GM19238 (cell line): ENCODE data around the gene APOO.

Source experiments
- DNase-seq: peaks from one replicate; pipeline ENCODE4 v3.0.0; 2011; ENCODE audit warnings: low spot score; ENCODE audit not compliant: insufficient read length

The APOO gene

DNA sequence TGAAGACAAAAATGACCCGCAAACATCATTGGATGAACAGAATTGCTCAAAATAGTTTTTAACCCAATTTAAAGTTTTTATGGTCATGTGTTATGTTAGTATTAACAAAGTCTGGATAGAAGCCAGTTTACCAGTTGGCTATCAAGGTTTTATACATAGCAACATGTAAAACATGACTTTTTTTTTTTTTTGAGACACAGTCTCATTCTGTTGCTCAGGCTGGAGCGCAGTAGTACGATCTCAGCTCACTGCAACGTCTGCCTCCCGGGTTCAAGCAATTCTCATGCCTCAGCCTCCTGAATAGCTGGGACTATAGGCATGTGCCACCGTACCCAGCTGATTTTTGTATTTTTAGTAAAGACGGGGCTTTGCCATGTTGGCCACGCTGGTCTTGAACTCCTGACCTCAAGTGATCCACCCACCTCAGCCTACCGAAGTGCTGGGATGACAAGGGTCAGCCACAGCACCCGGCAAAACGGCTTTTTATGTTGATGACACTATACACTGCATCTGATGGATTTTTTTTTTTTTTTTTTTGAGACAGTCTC, 121.4 kb downstream of the APOO start:
- DNase-seq = no peak

DNA sequence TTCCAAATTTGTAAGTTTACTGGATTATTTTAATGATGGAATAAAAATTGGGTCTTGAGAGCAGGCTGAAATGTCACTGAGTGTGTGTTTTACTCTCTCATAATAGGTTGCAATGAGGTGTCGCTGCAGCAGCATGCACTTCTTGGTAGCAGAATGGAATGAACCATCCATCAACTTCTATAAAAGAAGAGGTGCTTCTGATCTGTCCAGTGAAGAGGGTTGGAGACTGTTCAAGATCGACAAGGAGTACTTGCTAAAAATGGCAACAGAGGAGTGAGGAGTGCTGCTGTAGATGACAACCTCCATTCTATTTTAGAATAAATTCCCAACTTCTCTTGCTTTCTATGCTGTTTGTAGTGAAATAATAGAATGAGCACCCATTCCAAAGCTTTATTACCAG, 122.2 kb downstream of the APOO start:
- DNase-seq = no peak

DNA sequence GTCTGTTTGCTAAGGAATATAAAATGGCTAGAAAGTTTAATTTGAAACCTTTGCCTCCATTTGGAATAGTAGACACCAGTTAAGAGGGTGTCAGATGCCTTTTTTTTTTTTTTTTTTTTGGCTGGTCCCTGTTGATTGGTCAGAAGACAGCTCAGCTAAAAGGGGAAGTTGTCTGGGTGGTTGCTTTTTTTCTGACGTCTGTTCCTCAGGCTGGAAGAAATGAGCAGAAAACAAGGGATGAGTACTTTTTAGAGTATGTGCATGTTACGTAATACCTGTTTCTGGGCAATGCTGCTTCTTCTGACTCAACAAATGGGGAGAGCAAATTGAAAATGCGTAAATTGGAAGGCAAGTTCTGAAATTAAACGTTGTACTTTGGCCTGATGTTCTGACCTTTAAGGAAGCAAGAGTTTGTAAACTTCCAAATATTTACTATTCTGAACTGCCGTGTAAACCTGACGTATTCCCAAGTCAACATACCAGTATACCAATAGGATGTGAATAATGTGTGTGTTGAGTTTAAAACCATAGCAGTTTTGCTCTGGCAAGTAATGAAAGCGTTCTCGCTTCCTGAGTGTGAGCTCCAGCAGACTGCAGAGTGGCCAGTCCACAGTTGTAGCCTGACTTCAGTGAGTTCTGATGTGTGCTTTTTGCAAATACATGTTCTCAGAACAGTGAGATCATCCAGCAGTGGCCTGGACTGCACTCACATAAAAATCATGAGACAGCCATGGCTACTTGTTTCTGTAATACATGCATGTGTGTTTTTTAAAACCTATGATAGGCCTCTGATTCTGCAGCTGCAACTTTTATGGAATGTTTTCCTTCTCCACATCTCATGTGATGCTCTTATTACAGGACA, 123.0 kb downstream of the APOO start:
- DNase-seq = no peak

DNA sequence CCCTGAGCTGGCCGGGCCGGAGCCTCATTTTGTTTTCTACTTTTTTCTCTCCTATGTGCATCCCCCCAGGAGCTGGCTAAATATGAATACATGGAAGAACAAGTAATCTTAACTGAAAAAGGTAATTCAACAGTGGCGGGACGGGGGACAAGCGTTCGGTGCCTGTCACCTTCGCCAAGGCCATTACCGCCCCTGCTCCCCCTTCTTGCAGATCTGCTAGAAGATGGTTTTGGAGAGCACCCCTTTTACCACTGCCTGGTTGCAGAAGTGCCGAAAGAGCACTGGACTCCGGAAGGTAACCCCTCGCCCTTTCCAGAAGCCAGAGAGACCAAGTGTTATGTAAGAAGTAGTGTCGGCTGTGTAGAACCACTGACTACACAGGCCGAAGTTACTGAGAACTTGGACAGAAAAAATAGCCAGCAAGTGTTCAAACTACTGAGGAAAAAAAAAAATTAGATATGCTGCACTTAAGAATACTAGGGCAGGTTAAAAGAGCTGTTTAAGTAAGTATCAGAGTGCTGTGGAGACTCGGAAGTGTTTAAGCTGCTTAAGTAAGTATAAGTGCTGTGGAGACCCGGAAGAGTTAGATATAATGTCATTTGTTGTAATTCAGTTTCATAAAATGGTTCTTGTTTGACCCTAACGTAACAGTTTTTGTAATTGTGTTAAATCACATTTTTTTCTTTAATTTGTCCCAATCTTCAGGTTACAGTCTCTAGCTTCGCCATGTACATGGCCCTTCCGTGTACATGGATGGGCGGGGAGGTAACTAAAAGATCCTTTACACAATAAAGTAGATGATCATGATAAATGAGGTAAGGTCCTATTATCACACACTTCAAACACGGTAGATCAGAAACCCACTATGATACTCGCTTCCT, 123.9 kb downstream of the APOO start:
- no peak for DNase-seq
